Heart left ventricle (tissue), 16 donors: ENCODE results near the gene KCNG2. TPM values are rescaled to one million over a fixed set of nuclear protein-coding genes. Genes with fewer than 3 reads are reported as not detected.

Experiments used
- ATAC-seq, 4 donors: fragments of 200-7000 bp; cut with Tn5 transposase; one replicate each; pipeline ENCODE4 v1.9.1; 2020 to 2022; ENCODE audit warnings: moderate library complexity in 4 of 4, mild to moderate bottlenecking in 3 of 4, moderate number of reproducible peaks in 1 of 4
- DNase-seq, 5 donors: peaks; one replicate each; pipeline ENCODE4 v3.0.0-alpha.2; 2020
- H3K27ac ChIP-seq, 12 donors: fragments of 200-600 bp; sonication (generic) in 4 of 12; one replicate each; pipeline versions ENCODE4 v1.5.0 to v1.8.0; 2016 to 2022; ENCODE audit warnings: mild to moderate bottlenecking in 2 of 12
- H3K27me3 ChIP-seq, 9 donors: fragments of 200-600 bp; sonication (generic) in 2 of 9; one replicate each; pipeline versions ENCODE4 v1.5.1 to v1.8.0; 2016 to 2022; ENCODE audit warnings: mild to moderate bottlenecking in 3 of 9
- H3K36me3 ChIP-seq, 9 donors: fragments of 200-600 bp; sonication (generic) in 2 of 9; one replicate each; pipeline versions ENCODE4 v1.5.0 to v1.8.0; 2018 to 2022; ENCODE audit warnings: mild to moderate bottlenecking in 2 of 9
- H3K4me1 ChIP-seq, 12 donors: fragments of 200-600 bp; sonication (generic) in 4 of 12; one replicate each; pipeline versions ENCODE4 v1.5.0 to v1.8.0; 2016 to 2022; ENCODE audit warnings: mild to moderate bottlenecking in 3 of 12
- H3K4me3 ChIP-seq, 12 donors: fragments of 200-600 bp; sonication (generic) in 4 of 12; one replicate each; pipeline versions ENCODE4 v1.5.0 to v1.8.0; 2017 to 2022; ENCODE audit warnings: mild to moderate bottlenecking in 9 of 12, moderate library complexity in 4 of 12
- H3K9me3 ChIP-seq, 12 donors: fragments of 200-600 bp; sonication (generic) in 4 of 12; one replicate each; pipeline versions ENCODE4 v1.5.0 to v1.8.0; 2016 to 2022; ENCODE audit warnings: mild to moderate bottlenecking in 1 of 12
- CTCF ChIP-seq, 12 donors: fragments of 200-600 bp; sonication (generic) in 4 of 12; IDR thresholded peaks; one replicate each; pipeline versions ENCODE4 v1.5.0 to v1.8.0; 2018 to 2022; ENCODE audit warnings: antibody characterized with exemption in 12 of 12, mild to moderate bottlenecking in 5 of 12
- POLR2A ChIP-seq, 2 donors: fragments of 450-650 bp; IDR thresholded peaks; one replicate each; pipeline ENCODE4 v1.6.1; 2017; ENCODE audit warnings: antibody characterized with exemption in 2 of 2, mild to moderate bottlenecking in 2 of 2, moderate library complexity in 2 of 2
- WGBS, 4 donors: extraction: QIAGEN DNeasy Blood & Tissue Kit in 2 of 4; methylation state at CpG; one replicate each; pipeline versions ENCODE4 v1.1.5 to v1.1.7; 2013 to 2018; 5-methylcytosine and 5-hydroxymethylcytosine counted together
- intact Hi-C, 10 donors: fragments of 100-400 bp; cut with DNase I; formaldehyde crosslinking; loops; one replicate each; pipeline versions ENCODE4 v1.11.1 to v1.14.2; 2022
- long read RNA-seq, 3 donors: library from polyadenylated mRNA; unstranded; transcript quantifications; one replicate each; pipeline ENCODE4 v2.0.0, GENCODE V29; 2020 to 2021
- polyA plus RNA-seq, 2 donors: library from polyadenylated mRNA; stranded (reverse); fragments of 200-250 nt; gene quantifications; one replicate each; pipeline ENCODE4 v1.2.3, GENCODE V29; 2013
- total RNA-seq, 9 donors: library from RNA; depleted of rRNA in 2 of 9; stranded (reverse); fragments of >200 nt in 2 of 9; fragmentation: NEBNext Ultra II Directional in 3 of 9; extraction: Animal tissue kit (Norgen Biotek cat#: 25700) in 3 of 9; gene quantifications; one replicate each; pipeline versions ENCODE4 v1.1.0 to v1.2.4, GENCODE V29; 2016 to 2023
- donor health status: ischemic (EF 13 %, LVEDD 7.1; RV severe dilation, severe dysfunction).
- donor health status: healthy with polysubstance abuse.
- donor health status: DM: no; HTN: yes; CAD: no.
- donor health status: DM: no; HTN: no; CAD: no.
- donor health status: ischemic (EF 25% LVEDD 6.9; RV normal size, moderate dysfunction).
- donor health status: ischemic (EF 25% LVEDD 5.7; RV mildly dilated, moderate dysfunction).
- donor health status: healthy.
- donor health status: DM: yes; HTN: yes; CAD: no.
- donor health status: ischemic (EF 35%, LVEDD 5.7; RV mildly dilated, moderate dysfunction).
- donor health status: nonischemic (EF 11% LVEDD 7.7; RV severe dilation, severe dysfunction).
- donor health status: DM: yes; HTN: yes; CAD: no.
- donor health status: PGD.
- donor health status: ischemic (EF 29% LVEDD 5.4; RV normal size, mild dysfunction).
- donor health status: nonischemic (EF 23%, LVEDD 6.1; RV moderate dilation, normal function).

KCNG2 gene
- total RNA-seq = 1 to 10 TPM in 1 of 9 donors, under 1 TPM in 1, not detected in 7; 0.18 to 1.5 TPM
- under 1 TPM in 1 of 2 donors, not detected in 1; 0.07 TPM for polyA plus RNA-seq
- long read RNA-seq, donor 1 = 0 reads
- long read RNA-seq, donor 2 = 0 reads
- long read RNA-seq, donor 3 = 0 reads

- Histone ChIP-seq H3K36me3 (no peaks in the 10 kb centered on the region), H3K4me1 (peaks cover 5 to 30% (median 9%) of the 10 kb centered on the region in 12 donors), H3K27me3 (peaks cover 23 to 57% (median 38%) of the 10 kb centered on the region in 9 donors), H3K4me3 (peak within 1 kb of the TSS; percentile 21 to 58 (median 36)), H3K27ac (no peak within 1 kb of the TSS), H3K9me3 (no peaks in the 10 kb centered on the region)
- intact Hi-C loops = loop anchor here in 1 of 10 donors (10.0 kb wide), 1 partner anchor 177 kb away; no protein-coding TSS in a partner anchor
- DNase-seq (peak in 3 of 5 donors; percentile 39 to 61 (median 39)), ATAC-seq (peak in 3 of 4 donors; percentile 50 to 65 (median 55))
- 5 to 24% (median 7%) methylated on average over 18 to 92 of the region's 92 CpGs for WGBS, 4 donors
- peak in 4 of 12 donors; percentile 8 to 39 (median 32) for TF ChIP-seq CTCF (IDR thresholded peaks at IDR 0.05)
- TF ChIP-seq POLR2A (IDR thresholded peaks at IDR 0.05) = no peak
Observed at GRCh38 chr18:79797518-79798345, at the start of gene KCNG2. TSS of gene KCNG2 (plus strand) at chr18:79797938. CDS start at chr18:79863668, 65,730 bp downstream.

GRCh38 chr18:79748321-79749180 is 49.2 kb upstream of the KCNG2 start:
- 89 to 90% (median 90%) methylated on average over 27 to 36 of the region's 36 CpGs for WGBS, 4 donors
- DNase-seq (peak in 1 of 5 donors; percentile 25), ATAC-seq (no peak)
- intact Hi-C loops = no loop called here
- TF ChIP-seq CTCF (IDR thresholded peaks at IDR 0.05) (no peak), POLR2A (IDR thresholded peaks at IDR 0.05) (no peak)
- no peaks in the 10 kb centered on the region for H3K9me3 ChIP-seq
- H3K27me3 ChIP-seq = no peaks in the 10 kb centered on the region
- no peaks in the 10 kb centered on the region for H3K4me1 ChIP-seq
- H3K36me3 ChIP-seq = peaks cover 0 to 43% (median 21%) of the 10 kb centered on the region in 9 donors
- no peak overlapping the region for H3K27ac ChIP-seq
- H3K4me3 ChIP-seq = no peak overlapping the region

GRCh38 chr18:79749251-79750191 is 48.2 kb upstream of the KCNG2 start:
- no peaks in the 10 kb centered on the region for H3K9me3 ChIP-seq
- H3K4me1 ChIP-seq = no peaks in the 10 kb centered on the region
- H3K27me3 ChIP-seq = no peaks in the 10 kb centered on the region
- H3K27ac ChIP-seq = no peak overlapping the region
- 87 to 90% (median 89%) methylated on average over 37 to 49 of the region's 49 CpGs for WGBS, 4 donors
- peak in 1 of 4 donors; percentile 19 for ATAC-seq
- no peak for TF ChIP-seq CTCF (IDR thresholded peaks at IDR 0.05)
- DNase-seq = peak in 1 of 5 donors; percentile 24
- H3K36me3 ChIP-seq = peaks cover 2 to 46% (median 29%) of the 10 kb centered on the region in 9 donors
- intact Hi-C loops = no loop called here
- no peak overlapping the region for H3K4me3 ChIP-seq
